Ovary (tissue), 3 donors: ENCODE data around the gene LNPEP.

ENCODE experiments used
- CTCF ChIP-seq, 3 donors: fragments of 450-650 bp in 2 of 3; fragments of 200-600 bp in 1 of 3; IDR thresholded peaks; one replicate each; pipeline versions ENCODE4 v1.5.1 to v1.8.0; 2016 to 2022; ENCODE audit warnings: antibody characterized with exemption in 3 of 3, mild to moderate bottlenecking in 1 of 3
- POLR2A ChIP-seq: fragments of 450-650 bp; IDR thresholded peaks from one replicate; pipeline ENCODE4 v1.6.1; 2017; ENCODE audit warnings: antibody characterized with exemption, mild to moderate bottlenecking, moderate library complexity
- donor health status: DM: no; HTN: no; CAD: no.

GRCh38 chr5:96909003-96909402 lies 26.9 kb upstream of the LNPEP start:
- TF ChIP-seq CTCF (IDR thresholded peaks at IDR 0.05), result no peak
- TF ChIP-seq POLR2A, result no peak
